GM12801 (cell line): Measurements from ENCODE around the gene KRI1.

Experiments used
- TF ChIP-seq, protein P1 (sequence below): IDR thresholded peaks from one replicate; pipeline ENCODE4 v1.5.1; 2011; ENCODE audit warnings: control low read depth; ENCODE audit not compliant: insufficient read length; ENCODE audit errors: extremely low read depth

The KRI1 gene

GRCh38 chr19:10517760-10518443 lies 47.9 kb downstream of the KRI1 start:
- TF ChIP-seq, protein P1, sequence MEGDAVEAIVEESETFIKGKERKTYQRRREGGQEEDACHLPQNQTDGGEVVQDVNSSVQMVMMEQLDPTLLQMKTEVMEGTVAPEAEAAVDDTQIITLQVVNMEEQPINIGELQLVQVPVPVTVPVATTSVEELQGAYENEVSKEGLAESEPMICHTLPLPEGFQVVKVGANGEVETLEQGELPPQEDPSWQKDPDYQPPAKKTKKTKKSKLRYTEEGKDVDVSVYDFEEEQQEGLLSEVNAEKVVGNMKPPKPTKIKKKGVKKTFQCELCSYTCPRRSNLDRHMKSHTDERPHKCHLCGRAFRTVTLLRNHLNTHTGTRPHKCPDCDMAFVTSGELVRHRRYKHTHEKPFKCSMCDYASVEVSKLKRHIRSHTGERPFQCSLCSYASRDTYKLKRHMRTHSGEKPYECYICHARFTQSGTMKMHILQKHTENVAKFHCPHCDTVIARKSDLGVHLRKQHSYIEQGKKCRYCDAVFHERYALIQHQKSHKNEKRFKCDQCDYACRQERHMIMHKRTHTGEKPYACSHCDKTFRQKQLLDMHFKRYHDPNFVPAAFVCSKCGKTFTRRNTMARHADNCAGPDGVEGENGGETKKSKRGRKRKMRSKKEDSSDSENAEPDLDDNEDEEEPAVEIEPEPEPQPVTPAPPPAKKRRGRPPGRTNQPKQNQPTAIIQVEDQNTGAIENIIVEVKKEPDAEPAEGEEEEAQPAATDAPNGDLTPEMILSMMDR: no peak

DNA sequence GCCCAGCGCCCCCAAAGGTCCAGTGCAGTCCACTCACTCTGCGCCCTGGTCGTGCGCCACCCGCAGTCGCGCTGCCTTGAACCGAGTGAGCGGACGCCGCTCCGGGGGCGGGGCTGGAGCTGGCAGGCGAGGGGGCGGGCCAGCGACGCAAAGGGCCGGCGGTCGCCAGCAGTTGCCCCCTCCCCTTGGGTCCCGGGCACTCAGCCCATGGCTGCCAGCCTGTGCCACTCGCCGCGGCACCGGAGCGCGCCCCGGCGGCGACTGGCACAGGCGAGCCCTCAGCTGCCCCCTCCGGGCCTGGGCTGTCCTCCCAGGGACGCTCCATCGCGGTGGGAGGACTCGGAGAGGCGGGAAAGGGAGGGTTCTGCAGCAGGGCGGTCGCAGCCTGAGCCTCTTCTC lies 48.5 kb downstream of the KRI1 start, which contains the start of gene S1PR5:
S1PR5 (minus strand) TSS at position 87 of the 399 bp plus-strand sequence. CDS start 2,436 bp downstream, outside the sequence.
- TF ChIP-seq, protein P1: no peak

GRCh38 chr19:10516671-10517286 lies 49.0 kb downstream of the KRI1 start:
- TF ChIP-seq, protein P1: no peak

- TF ChIP-seq, protein P1: no peak
Observed at GRCh38 chr19:10516064-10516385, 49.8 kb downstream of the KRI1 start.

- TF ChIP-seq, protein P1: no peak
Observed at GRCh38 chr19:10514211-10515145, 51.3 kb downstream of the KRI1 start.

- TF ChIP-seq, protein P1: no peak
Observed at GRCh38 chr19:10513223-10513622, 52.6 kb downstream of the KRI1 start.

DNA sequence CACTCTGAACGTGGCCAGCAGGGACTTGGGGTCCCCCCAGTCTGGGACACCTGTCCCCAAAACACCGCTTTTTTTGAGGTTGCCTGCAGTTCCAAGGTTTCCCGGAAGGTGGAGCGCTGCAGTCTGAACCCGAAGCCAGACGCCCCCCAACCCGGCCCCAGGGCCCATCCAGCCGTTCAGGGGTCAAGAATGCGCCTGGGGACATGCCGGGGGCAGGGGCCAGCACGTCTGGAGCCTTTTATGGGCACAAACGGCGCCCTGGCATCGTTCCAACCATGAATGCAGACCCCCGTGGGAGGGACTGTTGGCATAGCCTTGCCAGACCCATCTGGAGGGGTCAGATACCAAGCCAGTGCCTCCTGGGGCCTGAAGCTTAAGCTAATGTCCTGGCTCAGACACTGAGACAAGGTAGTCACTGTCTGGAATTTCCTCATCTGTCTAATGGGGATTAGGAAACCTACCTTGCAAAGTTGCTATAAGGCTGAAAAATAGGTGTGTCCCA lies 55.5 kb downstream of the KRI1 start:
- TF ChIP-seq, protein P1: no peak
